HepG2 (cell line): ENCODE data around the gene PPP1R27. TPM values are rescaled to one million over a fixed set of nuclear protein-coding genes. Genes with fewer than 3 reads are reported as not detected.

Source experiments
- ATAD3A ChIP-seq: sonication (generic); formaldehyde crosslinking; IDR thresholded peaks from 2 replicates; pipeline ENCODE4 v1.4.0; 2020; ENCODE audit warnings: missing genetic modification reagents
- CBX2 ChIP-seq, 2 experiments: fragments of 200-600 bp in 1 of 2; sonication (generic); formaldehyde crosslinking in 1 of 2; IDR thresholded peaks; 2 replicates each; pipeline versions ENCODE4 v1.7.0 to v1.8.1; 2018 to 2022; ENCODE audit warnings: low read depth in 2 of 2, low read length in 1 of 2, mild to moderate bottlenecking in 1 of 2, missing genetic modification reagents in 1 of 2
- CC2D1A ChIP-seq: sonication (generic); formaldehyde crosslinking; IDR thresholded peaks from 2 replicates; pipeline ENCODE4 v1.8.1; 2023; ENCODE audit warnings: mild to moderate bottlenecking, missing genetic modification reagents
- CEBPZ ChIP-seq: IDR thresholded peaks from 2 replicates; pipeline ENCODE4 v1.6.1; 2012; ENCODE audit warnings: low read length, improper control_type of control experiment
- MYC ChIP-seq: sonication (generic); formaldehyde crosslinking; IDR thresholded peaks from 2 replicates; pipeline ENCODE4 v1.9.0; 2021; ENCODE audit warnings: missing genetic modification reagents, borderline replicate concordance
- NCOR1 ChIP-seq: fragments of 200-600 bp; sonication (generic); IDR thresholded peaks from 2 replicates; pipeline ENCODE4 v1.7.0; 2017; ENCODE audit warnings: antibody characterized with exemption, low read length, borderline replicate concordance
- SP5 ChIP-seq: IDR thresholded peaks from 2 replicates; pipeline ENCODE4 v1.6.1; 2016; ENCODE audit warnings: low read depth, borderline replicate concordance
- ZKSCAN8 ChIP-seq: IDR thresholded peaks from 2 replicates; pipeline ENCODE4 v1.6.1; 2016; ENCODE audit warnings: borderline replicate concordance, missing genetic modification reagents, missing compliant biosample characterization
- ZNF317 ChIP-seq: sonication (generic); formaldehyde crosslinking; IDR thresholded peaks from 2 replicates; pipeline ENCODE4 v1.5.0; 2020; ENCODE audit warnings: mild to moderate bottlenecking, missing genetic modification reagents
- ZNF607 ChIP-seq: sonication (generic); formaldehyde crosslinking; IDR thresholded peaks from 2 replicates; pipeline ENCODE4 v1.5.1; 2020; ENCODE audit warnings: missing genetic modification reagents, mild to moderate bottlenecking, borderline replicate concordance
- ZNF75D ChIP-seq: sonication (generic); formaldehyde crosslinking; IDR thresholded peaks from 2 replicates; pipeline ENCODE4 v1.8.1; 2023; ENCODE audit warnings: missing genetic modification reagents, mild to moderate bottlenecking, borderline replicate concordance
- ZNF788 ChIP-seq: sonication (generic); formaldehyde crosslinking; IDR thresholded peaks from 2 replicates; pipeline ENCODE4 v1.5.0; 2020; ENCODE audit warnings: mild to moderate bottlenecking, missing genetic modification reagents, borderline replicate concordance
- polyA plus RNA-seq, 8 experiments: library from polyadenylated mRNA; depleted of rRNA in 3 of 8; stranded (reverse) in 7 of 8; unstranded in 1 of 8; fragments of >200 nt; fragmentation: Illumina TruSeq in 4 of 8; extraction: Trizol in 4 of 8; gene quantifications; 2 replicates each; pipeline versions ENCODE4 v1.2.1 to v1.2.3, GENCODE V29; 2011 to 2016; ENCODE audit warnings: low read depth in 4 of 8, missing spikeins in 1 of 8, mixed read lengths in 1 of 8; ENCODE audit not compliant: insufficient read depth in 1 of 8
- total RNA-seq, 5 experiments: library from RNA; depleted of rRNA; stranded (reverse); fragments of >200 nt; fragmentation: Illumina TruSeq; extraction: Trizol; gene quantifications; 2 replicates each; pipeline ENCODE4 v1.2.3, GENCODE V29; 2016; ENCODE audit warnings: low read depth in 1 of 5
- TF ChIP-seq, protein P1 (sequence below): sonication (generic); formaldehyde crosslinking; IDR thresholded peaks from 2 replicates; pipeline ENCODE4 v1.9.0; 2021; ENCODE audit warnings: missing genetic modification reagents, borderline replicate concordance
- TF ChIP-seq, protein P2 (sequence below): sonication (generic); formaldehyde crosslinking; IDR thresholded peaks from 2 replicates; pipeline ENCODE4 v1.4.0; 2020; ENCODE audit warnings: missing genetic modification reagents, mild to moderate bottlenecking, borderline replicate concordance

PPP1R27 gene
- total and polyA plus RNA-seq, 2 of the 13 experiments (the other 11 are each of a cell fraction or from before 2014, with no cell fraction given), result 0.17 to 1.00 TPM

- TF ChIP-seq ZNF607 (peak; percentile 21; the same call in 1 of the 2 replicates), CC2D1A (no peak), ZNF317 (CRISPR knock-in tag) (peak; percentile 92), SP5 (CRISPR knock-in tag) (peak; percentile 91), MYC (peak; percentile 99), ZKSCAN8 (CRISPR knock-in tag) (peak; percentile 15; the same call in 1 of the 2 replicates), ATAD3A (no peak), CBX2 (IDR thresholded peaks at IDR 0.05; ENCODE audit: low read depth, low read length) (no peak), CBX2 (CRISPR knock-in tag; IDR thresholded peaks at IDR 0.05; ENCODE audit: low read depth) (0 out of 2 replicates have a peak, but pooled peaks have one; percentile 74), NCOR1 (peak; percentile 45; the same call in 1 of the 2 replicates), ZNF75D (CRISPR knock-in tag) (peak; percentile 85; the same call in 1 of the 2 replicates), CEBPZ (no peak), ZNF788 (CRISPR knock-in tag) (peak; percentile 85)
- TF ChIP-seq, protein P1, sequence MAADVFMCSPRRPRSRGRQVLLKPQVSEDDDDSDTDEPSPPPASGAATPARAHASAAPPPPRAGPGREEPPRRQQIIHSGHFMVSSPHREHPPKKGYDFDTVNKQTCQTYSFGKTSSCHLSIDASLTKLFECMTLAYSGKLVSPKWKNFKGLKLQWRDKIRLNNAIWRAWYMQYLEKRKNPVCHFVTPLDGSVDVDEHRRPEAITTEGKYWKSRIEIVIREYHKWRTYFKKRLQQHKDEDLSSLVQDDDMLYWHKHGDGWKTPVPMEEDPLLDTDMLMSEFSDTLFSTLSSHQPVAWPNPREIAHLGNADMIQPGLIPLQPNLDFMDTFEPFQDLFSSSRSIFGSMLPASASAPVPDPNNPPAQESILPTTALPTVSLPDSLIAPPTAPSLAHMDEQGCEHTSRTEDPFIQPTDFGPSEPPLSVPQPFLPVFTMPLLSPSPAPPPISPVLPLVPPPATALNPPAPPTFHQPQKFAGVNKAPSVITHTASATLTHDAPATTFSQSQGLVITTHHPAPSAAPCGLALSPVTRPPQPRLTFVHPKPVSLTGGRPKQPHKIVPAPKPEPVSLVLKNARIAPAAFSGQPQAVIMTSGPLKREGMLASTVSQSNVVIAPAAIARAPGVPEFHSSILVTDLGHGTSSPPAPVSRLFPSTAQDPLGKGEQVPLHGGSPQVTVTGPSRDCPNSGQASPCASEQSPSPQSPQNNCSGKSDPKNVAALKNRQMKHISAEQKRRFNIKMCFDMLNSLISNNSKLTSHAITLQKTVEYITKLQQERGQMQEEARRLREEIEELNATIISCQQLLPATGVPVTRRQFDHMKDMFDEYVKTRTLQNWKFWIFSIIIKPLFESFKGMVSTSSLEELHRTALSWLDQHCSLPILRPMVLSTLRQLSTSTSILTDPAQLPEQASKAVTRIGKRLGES, result 0 out of 2 replicates have a peak, but pooled peaks have one; percentile 50
- TF ChIP-seq, protein P2, sequence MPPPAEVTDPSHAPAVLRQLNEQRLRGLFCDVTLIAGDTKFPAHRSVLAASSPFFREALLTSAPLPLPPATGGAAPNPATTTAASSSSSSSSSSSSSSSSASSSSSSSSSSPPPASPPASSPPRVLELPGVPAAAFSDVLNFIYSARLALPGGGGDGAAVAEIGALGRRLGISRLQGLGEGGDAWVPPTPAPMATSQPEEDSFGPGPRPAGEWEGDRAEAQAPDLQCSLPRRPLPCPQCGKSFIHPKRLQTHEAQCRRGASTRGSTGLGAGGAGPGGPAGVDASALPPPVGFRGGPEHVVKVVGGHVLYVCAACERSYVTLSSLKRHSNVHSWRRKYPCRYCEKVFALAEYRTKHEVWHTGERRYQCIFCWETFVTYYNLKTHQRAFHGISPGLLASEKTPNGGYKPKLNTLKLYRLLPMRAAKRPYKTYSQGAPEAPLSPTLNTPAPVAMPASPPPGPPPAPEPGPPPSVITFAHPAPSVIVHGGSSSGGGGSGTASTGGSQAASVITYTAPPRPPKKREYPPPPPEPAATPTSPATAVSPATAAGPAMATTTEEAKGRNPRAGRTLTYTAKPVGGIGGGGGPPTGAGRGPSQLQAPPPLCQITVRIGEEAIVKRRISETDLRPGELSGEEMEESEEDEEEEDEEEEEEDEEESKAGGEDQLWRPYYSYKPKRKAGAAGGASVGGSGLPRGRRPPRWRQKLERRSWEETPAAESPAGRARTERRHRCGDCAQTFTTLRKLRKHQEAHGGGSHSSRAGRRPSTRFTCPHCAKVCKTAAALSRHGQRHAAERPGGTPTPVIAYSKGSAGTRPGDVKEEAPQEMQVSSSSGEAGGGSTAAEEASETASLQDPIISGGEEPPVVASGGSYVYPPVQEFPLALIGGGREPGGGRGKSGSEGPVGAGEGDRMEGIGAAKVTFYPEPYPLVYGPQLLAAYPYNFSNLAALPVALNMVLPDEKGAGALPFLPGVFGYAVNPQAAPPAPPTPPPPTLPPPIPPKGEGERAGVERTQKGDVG (CRISPR knock-in tag), result no peak; the same call in 1 of the 2 replicates
These were observed 26.1 kb upstream of the PPP1R27 start (continued) for GRCh38 chr17:81860756-81861568.
